HG03378 (cell line): Measurements from ENCODE around the gene CARD8.
A peak's percentile ranks its signal among the peaks of the same experiment; 100 is the strongest.

ENCODE experiments used
- ATAC-seq: cut with Tn5 transposase; IDR thresholded peaks from one replicate; pipeline ENCODE4 v1.9.1; 2021; ENCODE audit warnings: mild to moderate bottlenecking, moderate library complexity; ENCODE audit not compliant: unreplicated experiment

CARD8 gene

GRCh38 chr19:48174445-48175030, 81.2 kb downstream of the CARD8 start:
- no peak for ATAC-seq

- ATAC-seq = no peak
Measured at GRCh38 chr19:48171710-48172109, 84.0 kb downstream of the CARD8 start.

GRCh38 chr19:48170817-48171347, 84.8 kb downstream of the CARD8 start:
- ATAC-seq = no peak

- peak; percentile 65 for ATAC-seq
Measured at GRCh38 chr19:48169939-48170803, 85.5 kb downstream of the CARD8 start, which contains the start of the genes LIG1 and ZSWIM9. Gene LIG1 (minus strand): TSS chr19:48170344. CDS start chr19:48165566, 4,778 bp downstream. Gene ZSWIM9 (plus strand): TSS chr19:48170680. CDS start chr19:48171803, 1,123 bp downstream.

GRCh38 chr19:48169578-48169938, 86.2 kb downstream of the CARD8 start:
- no peak for ATAC-seq

GRCh38 chr19:48168689-48169088, 87.0 kb downstream of the CARD8 start:
- no peak for ATAC-seq

GRCh38 chr19:48158210-48158790, 97.4 kb downstream of the CARD8 start:
- ATAC-seq = no peak
